ENCODE results near the gene PTPN12.

- no peak for TF ChIP-seq POLR2A (IDR thresholded peaks at IDR 0.05; ENCODE audit: low read length)
- TF ChIP-seq GATA1 (IDR thresholded peaks at IDR 0.05; ENCODE audit: low read depth, low read length) = no peak
Observed at GRCh38 chr7:77576856-77577255, 39.8 kb downstream of the PTPN12 start.
